BJ (cell line): Measurements from ENCODE around the gene RAB40C. TPM values are rescaled to one million over a fixed set of nuclear protein-coding genes. Genes with fewer than 3 reads are reported as not detected.

Experiments used
- CTCF ChIA-PET: fragments of 350-600 bp; formaldehyde crosslinking; extraction: SDS; loops from one replicate; lab custom pipeline; 2021; ENCODE audit warnings: antibody characterized with exemption, inconsistent platforms; lab: Yijun Ruan, JAX
- POLR2A ChIA-PET: fragments of 300-600 bp; sonication (Branson Sonifier 250); formaldehyde crosslinking; extraction: SDS; loops from one replicate; lab custom pipeline; 2021; ENCODE audit warnings: antibody characterized with exemption; lab: Charles Lee
- DNase-seq: peaks from one replicate; pipeline ENCODE4 v3.0.0-alpha.2; 2011; ENCODE audit warnings: low read depth
- H3K27me3 ChIP-seq: 2 replicates; pipeline ENCODE4 v1.6.0; 2011; ENCODE audit warnings: low read length; ENCODE audit not compliant: control insufficient read depth, insufficient read depth
- H3K36me3 ChIP-seq: 2 replicates; pipeline ENCODE4 v1.5.1; 2011; ENCODE audit warnings: low read length; ENCODE audit not compliant: control insufficient read depth, insufficient read depth
- H3K4me3 ChIP-seq: 2 replicates; pipeline ENCODE4 v1.5.1; 2011; ENCODE audit warnings: low read depth, mild to moderate bottlenecking, control low read depth, low read length
- polyA plus RNA-seq: library from polyadenylated mRNA; depleted of rRNA; stranded (reverse); fragments of >200 nt; gene quantifications from 2 replicates; pipeline ENCODE4 v1.2.3, GENCODE V29; 2011
- TF ChIP-seq, protein P1 (sequence below): IDR thresholded peaks from 2 replicates; pipeline ENCODE4 v1.5.1; 2011; ENCODE audit warnings: low read depth, mild to moderate bottlenecking, control low read depth, inconsistent platforms, low read length, moderate library complexity; ENCODE audit not compliant: insufficient read depth

The RAB40C gene
- polyA plus RNA-seq, 1 experiment = 7.6 TPM

DNA sequence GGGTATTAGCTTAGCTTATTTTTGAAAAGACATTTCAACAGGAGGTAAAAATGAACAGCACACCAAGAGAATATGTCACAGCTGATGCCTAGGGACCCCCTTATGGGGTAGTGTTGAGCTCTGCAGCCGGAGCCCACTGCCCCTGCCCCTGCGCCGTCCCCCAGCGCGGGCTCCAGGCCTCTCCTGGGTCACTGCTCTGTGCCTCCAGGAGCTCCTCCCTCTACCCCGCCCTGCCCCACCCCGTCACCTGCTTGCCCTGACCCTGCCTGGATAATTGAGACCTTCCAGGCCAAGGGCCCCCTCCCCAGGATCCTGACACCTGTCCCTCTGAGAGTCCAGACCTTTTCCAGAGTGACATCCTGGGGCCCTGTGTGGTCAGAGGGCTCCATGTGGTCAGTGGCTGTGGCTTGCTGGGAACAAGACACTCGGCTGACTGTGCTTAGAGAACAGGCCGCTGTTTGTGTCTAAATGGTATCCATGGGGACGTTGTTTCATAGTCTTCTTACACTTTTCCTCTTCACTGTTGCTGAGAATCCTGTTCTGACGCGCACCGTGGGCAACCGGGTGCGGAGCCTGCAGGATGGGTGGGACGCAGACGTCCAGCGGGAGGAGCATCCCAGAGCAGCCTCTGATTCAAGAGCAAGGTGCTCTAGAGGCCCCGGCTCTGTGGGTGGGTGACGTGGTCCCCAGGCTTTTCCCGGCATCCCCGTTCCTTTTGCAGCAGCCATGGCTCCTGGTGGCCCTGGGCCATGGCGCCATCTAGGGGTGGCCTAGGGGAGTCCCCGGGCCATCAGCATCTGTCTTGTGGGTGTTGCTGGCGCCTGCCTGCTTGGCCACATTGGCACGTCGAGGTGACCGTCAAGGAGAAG lies 20.9 kb downstream of the RAB40C start:
- POLR2A ChIA-PET = no interaction called here
- Histone ChIP-seq H3K27me3 (no peaks in the 10 kb centered on the region), H3K4me3 (no peak overlapping the region), H3K36me3 (peaks cover 1% of the 10 kb centered on the region; the same call in 1 of the 2 replicates)
- no peak for DNase-seq
- CTCF ChIA-PET = no interaction called here
- TF ChIP-seq, protein P1, sequence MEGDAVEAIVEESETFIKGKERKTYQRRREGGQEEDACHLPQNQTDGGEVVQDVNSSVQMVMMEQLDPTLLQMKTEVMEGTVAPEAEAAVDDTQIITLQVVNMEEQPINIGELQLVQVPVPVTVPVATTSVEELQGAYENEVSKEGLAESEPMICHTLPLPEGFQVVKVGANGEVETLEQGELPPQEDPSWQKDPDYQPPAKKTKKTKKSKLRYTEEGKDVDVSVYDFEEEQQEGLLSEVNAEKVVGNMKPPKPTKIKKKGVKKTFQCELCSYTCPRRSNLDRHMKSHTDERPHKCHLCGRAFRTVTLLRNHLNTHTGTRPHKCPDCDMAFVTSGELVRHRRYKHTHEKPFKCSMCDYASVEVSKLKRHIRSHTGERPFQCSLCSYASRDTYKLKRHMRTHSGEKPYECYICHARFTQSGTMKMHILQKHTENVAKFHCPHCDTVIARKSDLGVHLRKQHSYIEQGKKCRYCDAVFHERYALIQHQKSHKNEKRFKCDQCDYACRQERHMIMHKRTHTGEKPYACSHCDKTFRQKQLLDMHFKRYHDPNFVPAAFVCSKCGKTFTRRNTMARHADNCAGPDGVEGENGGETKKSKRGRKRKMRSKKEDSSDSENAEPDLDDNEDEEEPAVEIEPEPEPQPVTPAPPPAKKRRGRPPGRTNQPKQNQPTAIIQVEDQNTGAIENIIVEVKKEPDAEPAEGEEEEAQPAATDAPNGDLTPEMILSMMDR = peak; percentile 54

DNA sequence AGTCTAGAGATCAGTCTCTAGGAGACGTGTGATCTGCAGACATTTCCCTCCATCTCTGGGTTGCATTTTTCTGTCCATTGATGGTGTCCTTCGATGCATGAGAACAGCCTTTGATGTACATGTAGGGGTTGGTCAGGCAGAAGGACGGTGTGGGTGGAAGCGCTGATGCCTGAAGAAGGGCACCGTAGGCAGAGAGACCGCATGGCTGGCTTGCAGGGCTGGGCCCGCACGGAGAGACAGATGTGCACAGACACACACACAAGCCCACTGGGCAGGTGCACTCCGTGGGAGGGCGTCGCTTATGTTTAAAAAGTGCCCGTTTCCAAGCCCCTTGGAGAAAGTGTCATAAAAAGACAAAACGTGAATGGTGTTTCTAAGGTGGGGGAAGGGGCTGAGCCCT lies 25.3 kb downstream of the RAB40C start:
- ChIA-PET POLR2A (no interaction called here), CTCF (no interaction called here)
- DNase-seq = no peak

DNA sequence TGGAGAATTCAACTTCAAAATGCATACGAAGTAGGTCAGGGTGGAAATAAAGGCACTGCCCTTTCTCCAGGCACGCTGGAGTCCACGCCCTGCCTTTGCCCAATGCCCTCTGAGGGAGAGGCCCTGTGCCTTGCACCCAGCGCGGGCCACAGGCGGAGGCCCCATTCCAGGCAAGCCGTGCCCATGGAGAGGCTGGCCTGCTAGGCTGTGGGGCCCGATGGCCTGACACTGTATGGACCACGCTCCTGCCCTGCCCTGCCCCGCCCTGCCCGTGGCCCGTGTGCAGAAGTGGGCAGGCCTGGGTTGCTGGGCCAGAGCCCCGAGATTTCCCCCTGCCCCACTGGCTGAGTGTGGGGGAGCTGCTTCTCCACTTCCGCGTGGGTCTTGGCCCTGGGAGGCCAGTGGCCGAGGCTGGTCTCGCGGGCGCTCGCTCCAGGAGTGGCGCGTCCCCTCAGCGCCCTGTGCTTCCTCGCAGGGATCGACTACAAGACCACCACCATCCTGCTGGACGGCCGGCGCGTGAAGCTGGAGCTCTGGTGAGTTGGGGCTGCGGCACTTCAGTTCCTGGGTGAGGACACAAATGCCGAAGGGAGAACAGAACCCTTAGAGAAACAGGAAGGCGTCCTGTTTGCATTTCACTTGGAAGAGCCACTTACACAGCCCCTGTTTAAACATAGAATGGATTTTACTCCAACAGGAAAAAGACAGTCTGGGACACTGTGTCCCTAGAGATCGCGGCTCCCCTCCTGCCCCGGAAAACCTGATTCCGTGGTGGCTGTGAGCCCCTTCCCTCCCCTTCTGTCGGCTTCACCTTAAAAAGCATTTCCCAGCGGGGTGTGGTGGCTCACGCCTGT lies 27.1 kb downstream of the RAB40C start:
- CTCF ChIA-PET = no interaction called here
- POLR2A ChIA-PET = no interaction called here
- Histone ChIP-seq H3K36me3 (peaks cover 1% of the 10 kb centered on the region; the same call in 1 of the 2 replicates), H3K4me3 (no peak overlapping the region), H3K27me3 (no peaks in the 10 kb centered on the region)
- no peak for DNase-seq
- TF ChIP-seq, protein P1 = no peak

More for the DNA sequence above, 25.3 kb downstream of the RAB40C start:
- Histone ChIP-seq H3K4me3 (no peak overlapping the region), H3K36me3 (peaks cover 1% of the 10 kb centered on the region; the same call in 1 of the 2 replicates), H3K27me3 (no peaks in the 10 kb centered on the region)
- TF ChIP-seq, protein P1 = no peak

DNA sequence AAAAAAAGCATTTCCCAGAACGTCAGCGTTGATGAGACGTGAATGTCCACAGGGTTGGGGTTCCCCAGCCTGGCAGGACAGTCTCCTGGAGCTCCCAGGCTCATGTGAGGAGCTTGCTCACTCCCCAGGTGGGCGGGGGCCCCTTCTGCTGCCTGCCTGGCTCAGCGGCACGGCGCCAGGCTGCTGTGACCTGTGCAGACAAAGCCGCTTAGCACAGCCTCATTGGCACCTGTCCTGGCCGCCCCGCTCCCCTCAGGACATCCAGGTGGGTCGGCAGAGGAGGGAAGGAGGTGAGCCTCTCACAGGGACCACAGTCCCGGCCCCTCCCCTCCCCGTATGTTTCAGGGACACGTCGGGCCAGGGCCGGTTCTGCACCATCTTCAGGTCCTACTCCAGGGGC lies 28.0 kb downstream of the RAB40C start:
- DNase-seq = no peak
- ChIA-PET CTCF (no interaction called here), POLR2A (no interaction called here)
- Histone ChIP-seq H3K36me3 (peaks cover 1% of the 10 kb centered on the region; the same call in 1 of the 2 replicates), H3K27me3 (no peaks in the 10 kb centered on the region), H3K4me3 (no peak overlapping the region)
- TF ChIP-seq, protein P1 = no peak
